ENCODE measurements around the gene YARS2. TPM values are rescaled to one million over a fixed set of nuclear protein-coding genes. Genes with fewer than 3 reads are reported as not detected.

YARS2 gene
- 23.8 to 34.5 TPM (median 32.2 TPM) in 5 replicates for total RNA-seq (2022; extraction: Qiagen RNA extraction)

DNA sequence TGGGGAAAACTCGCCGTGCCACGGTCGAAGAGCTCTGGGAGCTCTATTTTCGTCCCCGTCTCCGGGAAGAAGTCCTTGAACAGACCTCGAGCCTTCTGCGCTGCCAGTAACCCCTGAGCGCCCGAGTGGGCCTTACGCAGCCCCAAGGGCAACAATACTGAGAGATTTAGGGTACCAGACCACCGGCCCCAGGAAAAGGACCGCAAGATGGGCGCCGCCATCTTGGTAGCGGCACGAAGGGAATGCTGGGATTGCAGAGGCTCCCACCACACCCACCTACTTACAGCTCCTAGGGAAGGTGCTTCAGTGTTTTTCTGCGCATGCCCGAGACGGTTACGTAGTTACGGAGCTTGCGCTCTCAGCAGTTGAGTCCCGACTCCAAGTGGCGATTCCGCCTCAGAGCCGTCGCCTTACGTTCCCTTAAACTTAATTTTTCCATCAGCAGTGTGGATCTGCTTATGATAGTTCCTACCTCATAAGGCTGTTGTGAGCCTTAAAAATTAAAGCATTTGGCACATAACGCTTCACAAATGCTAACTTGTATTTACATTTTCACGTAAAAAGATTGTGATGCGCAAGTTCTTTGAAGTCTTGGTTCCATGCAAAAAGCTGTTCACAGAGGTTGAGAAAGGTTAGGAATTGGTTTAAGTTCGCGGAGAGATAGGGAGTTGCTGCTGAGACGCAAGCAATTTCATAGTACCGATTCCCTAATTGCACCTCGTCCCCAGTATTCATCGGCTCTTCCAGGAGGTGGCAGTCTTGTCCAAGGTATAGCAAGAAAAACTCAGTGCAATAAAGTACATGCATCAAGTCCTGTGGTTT, at the start of gene YARS2:
YARS2 (minus strand) TSS at position 244 of the 822 bp plus-strand sequence; CDS start at position 221, 23 bp downstream.

Other genes with a start within 250 kb of the YARS2 start
- gene DNM1L, start 76.6 kb downstream of the YARS2 start, total RNA-seq (2022; extraction: Qiagen RNA extraction): 48.4 to 59.0 TPM (median 57.7 TPM) in 5 replicates
- 5.7 to 7.4 TPM (median 6.6 TPM) in 5 replicates for gene PKP2, start 140.9 kb upstream of the YARS2 start, total RNA-seq (2022; extraction: Qiagen RNA extraction)

Data from A549 treated with Mapracorat at 1 μM for 4 hours (cell line).